ENCODE results near the gene SEPTIN2.
A peak's percentile ranks its signal among the peaks of the same experiment; 100 is the strongest.

Gene SEPTIN2

GRCh38 chr2:241298673-241299072 lies 17.1 kb upstream of the SEPTIN2 start:
- peak overlapping the region; percentile 67 for H3K4me3 Mint-ChIP-seq
- no peaks in the 10 kb centered on the region for H3K27me3 Mint-ChIP-seq
- peak overlapping the region; percentile 70 for H3K27ac Mint-ChIP-seq
- no peaks in the 10 kb centered on the region for H3K9me3 Mint-ChIP-seq (ENCODE audit: low read depth)
- peaks cover 4% of the 10 kb centered on the region for H3K36me3 Mint-ChIP-seq
- H3K4me1 Mint-ChIP-seq (ENCODE audit: low read depth) = peaks cover 60% of the 10 kb centered on the region

GRCh38 chr2:241300000-241300399 lies 15.7 kb upstream of the SEPTIN2 start:
- Mint-ChIP-seq H3K36me3 (peaks cover 4% of the 10 kb centered on the region), H3K27me3 (no peaks in the 10 kb centered on the region), H3K27ac (peak overlapping the region; percentile 35), H3K4me3 (peak overlapping the region; percentile 55), H3K4me1 (ENCODE audit: low read depth) (peaks cover 65% of the 10 kb centered on the region), H3K9me3 (ENCODE audit: low read depth) (no peaks in the 10 kb centered on the region)

- H3K27me3 Mint-ChIP-seq = no peaks in the 10 kb centered on the region
- H3K36me3 Mint-ChIP-seq = peaks cover under 1% of the 10 kb centered on the region
- H3K9me3 Mint-ChIP-seq (ENCODE audit: low read depth) = no peaks in the 10 kb centered on the region
- H3K4me3 Mint-ChIP-seq = no peak overlapping the region
- peaks cover 57% of the 10 kb centered on the region for H3K4me1 Mint-ChIP-seq (ENCODE audit: low read depth)
- H3K27ac Mint-ChIP-seq = no peak overlapping the region
These were observed 13.6 kb upstream of the SEPTIN2 start for GRCh38 chr2:241302083-241302482.

- H3K27ac Mint-ChIP-seq = no peak overlapping the region
These were observed 12.7 kb upstream of the SEPTIN2 start for GRCh38 chr2:241302759-241303651.

GRCh38 chr2:241304039-241304670 lies 11.6 kb upstream of the SEPTIN2 start:
- peaks cover 59% of the 10 kb centered on the region for H3K4me1 Mint-ChIP-seq (ENCODE audit: low read depth)
- no peak overlapping the region for H3K4me3 Mint-ChIP-seq
- peaks cover 2% of the 10 kb centered on the region for H3K36me3 Mint-ChIP-seq
- no peak overlapping the region for H3K27ac Mint-ChIP-seq
- H3K9me3 Mint-ChIP-seq (ENCODE audit: low read depth) = no peaks in the 10 kb centered on the region
- no peaks in the 10 kb centered on the region for H3K27me3 Mint-ChIP-seq

More at GRCh38 chr2:241302759-241303651, 12.7 kb upstream of the SEPTIN2 start:
- H3K27me3 Mint-ChIP-seq = no peaks in the 10 kb centered on the region
- peaks cover 2% of the 10 kb centered on the region for H3K36me3 Mint-ChIP-seq
- no peak overlapping the region for H3K4me3 Mint-ChIP-seq
- H3K4me1 Mint-ChIP-seq (ENCODE audit: low read depth) = peaks cover 57% of the 10 kb centered on the region
- no peaks in the 10 kb centered on the region for H3K9me3 Mint-ChIP-seq (ENCODE audit: low read depth)

GRCh38 chr2:241307055-241307454 lies 8.7 kb upstream of the SEPTIN2 start:
- Mint-ChIP-seq H3K4me3 (no peak overlapping the region), H3K27me3 (no peaks in the 10 kb centered on the region), H3K27ac (no peak overlapping the region), H3K9me3 (ENCODE audit: low read depth) (no peaks in the 10 kb centered on the region), H3K36me3 (peaks cover 2% of the 10 kb centered on the region), H3K4me1 (ENCODE audit: low read depth) (peaks cover 75% of the 10 kb centered on the region)

- Mint-ChIP-seq H3K4me1 (ENCODE audit: low read depth) (peaks cover 77% of the 10 kb centered on the region), H3K9me3 (ENCODE audit: low read depth) (no peaks in the 10 kb centered on the region), H3K4me3 (no peak overlapping the region), H3K27ac (peak overlapping the region; percentile 93), H3K36me3 (peaks cover 2% of the 10 kb centered on the region), H3K27me3 (no peaks in the 10 kb centered on the region)
These were observed 7.5 kb upstream of the SEPTIN2 start for GRCh38 chr2:241308267-241308666.

GRCh38 chr2:241308832-241309500 lies 6.8 kb upstream of the SEPTIN2 start:
- Mint-ChIP-seq H3K4me3 (peak overlapping the region; percentile 52), H3K27ac (peak overlapping the region; percentile 93), H3K4me1 (ENCODE audit: low read depth) (peaks cover 77% of the 10 kb centered on the region), H3K27me3 (no peaks in the 10 kb centered on the region), H3K9me3 (ENCODE audit: low read depth) (no peaks in the 10 kb centered on the region), H3K36me3 (peaks cover 2% of the 10 kb centered on the region)

GRCh38 chr2:241309684-241310117 lies 6.0 kb upstream of the SEPTIN2 start:
- Mint-ChIP-seq H3K27me3 (no peaks in the 10 kb centered on the region), H3K27ac (peak overlapping the region; percentile 93)

GRCh38 chr2:241310917-241311566 lies 4.7 kb upstream of the SEPTIN2 start:
- Mint-ChIP-seq H3K9me3 (ENCODE audit: low read depth) (no peaks in the 10 kb centered on the region), H3K27me3 (no peaks in the 10 kb centered on the region), H3K27ac (peak overlapping the region; percentile 70), H3K36me3 (peaks cover 2% of the 10 kb centered on the region), H3K4me1 (ENCODE audit: low read depth) (peaks cover 67% of the 10 kb centered on the region), H3K4me3 (peak overlapping the region; percentile 24)

More at GRCh38 chr2:241309684-241310117, 6.0 kb upstream of the SEPTIN2 start:
- no peaks in the 10 kb centered on the region for H3K9me3 Mint-ChIP-seq (ENCODE audit: low read depth)
- peak overlapping the region; percentile 81 for H3K4me3 Mint-ChIP-seq
- peaks cover 73% of the 10 kb centered on the region for H3K4me1 Mint-ChIP-seq (ENCODE audit: low read depth)
- H3K36me3 Mint-ChIP-seq = peaks cover 2% of the 10 kb centered on the region

- peak overlapping the region; percentile 64 for H3K27ac Mint-ChIP-seq
These were observed 3.6 kb upstream of the SEPTIN2 start for GRCh38 chr2:241312082-241312481.

GRCh38 chr2:241313543-241314095 lies 2.1 kb upstream of the SEPTIN2 start:
- Mint-ChIP-seq H3K4me1 (ENCODE audit: low read depth) (peaks cover 72% of the 10 kb centered on the region), H3K9me3 (ENCODE audit: low read depth) (no peaks in the 10 kb centered on the region), H3K27me3 (no peaks in the 10 kb centered on the region), H3K36me3 (peaks cover 9% of the 10 kb centered on the region), H3K4me3 (peak overlapping the region; percentile 97), H3K27ac (peak overlapping the region; percentile 94)

More at GRCh38 chr2:241312082-241312481, 3.6 kb upstream of the SEPTIN2 start:
- no peaks in the 10 kb centered on the region for H3K9me3 Mint-ChIP-seq (ENCODE audit: low read depth)
- H3K4me1 Mint-ChIP-seq (ENCODE audit: low read depth) = peaks cover 70% of the 10 kb centered on the region
- peaks cover 4% of the 10 kb centered on the region for H3K36me3 Mint-ChIP-seq
- no peaks in the 10 kb centered on the region for H3K27me3 Mint-ChIP-seq
- H3K4me3 Mint-ChIP-seq = peak overlapping the region; percentile 6

- Mint-ChIP-seq H3K27me3 (no peaks in the 10 kb centered on the region), H3K9me3 (ENCODE audit: low read depth) (no peaks in the 10 kb centered on the region), H3K4me3 (peak overlapping the region; percentile 97), H3K27ac (peak overlapping the region; percentile 94), H3K36me3 (peaks cover 9% of the 10 kb centered on the region), H3K4me1 (ENCODE audit: low read depth) (peaks cover 69% of the 10 kb centered on the region)
These were observed 1.3 kb upstream of the SEPTIN2 start for GRCh38 chr2:241314226-241315092.
